Endothelial cell of umbilical vein (primary cell): Measurements from ENCODE around the gene CYP1A2. TPM values are rescaled to one million over a fixed set of nuclear protein-coding genes. Genes with fewer than 3 reads are reported as not detected.

Experiments used
- BruUV-seq: library from RNA; stranded (reverse); fragments of 400-500 nt; replicated peaks from 2 replicates; lab custom pipeline; 2021; lab: Mats Ljungman, UMichigan
- CTCF ChIA-PET: fragments of 300-600, 350-600 bp; sonication (Branson Sonifier 250); formaldehyde crosslinking; loops from one replicate; lab custom pipeline; 2021; ENCODE audit warnings: antibody characterized with exemption, inconsistent platforms; lab: Charles Lee
- POLR2A ChIA-PET: fragments of 300-600, 350-600 bp; sonication (Branson Sonifier 250); formaldehyde crosslinking; loops from one replicate; lab custom pipeline; 2021; ENCODE audit warnings: antibody characterized with exemption, inconsistent platforms; lab: Charles Lee
- DNase-seq: peaks from one replicate; pipeline ENCODE4 v3.0.0-alpha.2; 2011; ENCODE audit warnings: low read depth, low spot score
- FAIRE-seq: peaks from 2 replicates; lab custom pipeline; 2011; peaks lifted over from hg19 to GRCh38; lab: Jason Lieb, UNC
- H2AFZ ChIP-seq: 2 replicates; pipeline ENCODE4 v1.6.0; 2012; ENCODE audit warnings: low read depth, low read length, control low read depth, inconsistent platforms
- H3K27ac ChIP-seq: 2 replicates; pipeline ENCODE4 v1.5.1; 2011; ENCODE audit warnings: low read depth, mild to moderate bottlenecking, control low read depth, low read length, moderate library complexity; ENCODE audit not compliant: insufficient read depth
- H3K27me3 ChIP-seq, 2 experiments: 2 replicates each; pipeline versions ENCODE4 v1.6.0 to v1.6.1; 2011; ENCODE audit warnings: low read length in 2 of 2, mixed read lengths in 1 of 2; ENCODE audit not compliant: control insufficient read depth in 2 of 2, insufficient read depth in 2 of 2
- H3K36me3 ChIP-seq, 2 experiments: 2 replicates in 1 of 2; 3 replicates in 1 of 2; pipeline ENCODE4 v1.5.1; 2011; ENCODE audit warnings: low read length in 2 of 2, mild to moderate bottlenecking in 1 of 2, moderate library complexity in 1 of 2; ENCODE audit not compliant: control insufficient read depth in 2 of 2, insufficient read depth in 2 of 2; ENCODE audit errors: extremely low read depth in 1 of 2
- H3K4me1 ChIP-seq: 3 replicates; pipeline ENCODE4 v1.5.1; 2011; ENCODE audit warnings: mild to moderate bottlenecking, low read length; ENCODE audit not compliant: control insufficient read depth, insufficient read depth; ENCODE audit errors: extremely low read depth
- H3K4me2 ChIP-seq: 2 replicates; pipeline ENCODE4 v1.6.1; 2011; ENCODE audit warnings: low read length, control low read depth, mixed read lengths; ENCODE audit not compliant: insufficient read depth
- H3K4me3 ChIP-seq, 3 experiments: fragments of 200-600 bp in 1 of 3; sonication (generic), shearing (Covaris generic) in 1 of 3; replicated peaks in 1 of 3; 2 replicates each; pipeline ENCODE4 v1.5.1; 2011 to 2016; ENCODE audit warnings: control low read depth in 3 of 3, low read length in 3 of 3, mild to moderate bottlenecking in 2 of 3, inconsistent platforms in 1 of 3, low read depth in 1 of 3, moderate library complexity in 1 of 3; ENCODE audit not compliant: insufficient read depth in 1 of 3
- H3K79me2 ChIP-seq: 2 replicates; pipeline ENCODE4 v1.6.0; 2012; ENCODE audit warnings: low read length, inconsistent platforms; ENCODE audit not compliant: control insufficient read depth, insufficient read depth
- H3K9ac ChIP-seq: replicated peaks from 2 replicates; pipeline ENCODE3; 2011; ENCODE audit warnings: low read length, control low read depth; ENCODE audit not compliant: insufficient read depth; ENCODE audit errors: extremely low read depth
- H3K9me1 ChIP-seq: replicated peaks from 3 replicates; pipeline ENCODE4 v1.6.0; 2011; ENCODE audit warnings: mild to moderate bottlenecking, low read length; ENCODE audit not compliant: control insufficient read depth, insufficient read depth; ENCODE audit errors: extremely low read depth
- H3K9me3 ChIP-seq: replicated peaks from 2 replicates; pipeline ENCODE4 v1.5.1; 2012; ENCODE audit warnings: low read length, inconsistent platforms; ENCODE audit not compliant: control insufficient read depth, insufficient read depth
- H4K20me1 ChIP-seq: replicated peaks from 2 replicates; pipeline ENCODE3; 2011; ENCODE audit warnings: mild to moderate bottlenecking, low read length; ENCODE audit not compliant: control insufficient read depth, insufficient read depth; ENCODE audit errors: extremely low read depth
- EZH2 ChIP-seq: IDR thresholded peaks from 2 replicates; pipeline ENCODE4 v1.6.1; 2012; ENCODE audit warnings: borderline replicate concordance, low read depth, mild to moderate bottlenecking, moderate library complexity, low read length, inconsistent platforms; ENCODE audit not compliant: severe bottlenecking
- FOS ChIP-seq: IDR thresholded peaks from 2 replicates; pipeline ENCODE4 v1.6.1; 2011; ENCODE audit warnings: mild to moderate bottlenecking, low read length, moderate library complexity, borderline replicate concordance; ENCODE audit not compliant: insufficient read depth
- GATA2 ChIP-seq: IDR thresholded peaks from 2 replicates; pipeline ENCODE4 v1.7.0; 2011; ENCODE audit warnings: low read depth, mild to moderate bottlenecking, moderate library complexity, mixed read lengths, low read length; ENCODE audit not compliant: insufficient read length, insufficient read depth
- JUN ChIP-seq: IDR thresholded peaks from 2 replicates; pipeline ENCODE4 v1.6.1; 2011; ENCODE audit warnings: borderline replicate concordance, low read depth; ENCODE audit not compliant: insufficient read length, insufficient read depth
- MYC ChIP-seq: IDR thresholded peaks from one replicate; pipeline ENCODE4 v1.6.1; 2011; ENCODE audit warnings: mild to moderate bottlenecking, low read depth, low read length
- POLR2A ChIP-seq: IDR thresholded peaks from 2 replicates; pipeline ENCODE4 v1.6.1; 2012; ENCODE audit warnings: low read depth, mild to moderate bottlenecking, control low read depth, low read length
- POLR2AphosphoS5 ChIP-seq: IDR thresholded peaks from 2 replicates; pipeline ENCODE4 v1.6.1; 2012; ENCODE audit warnings: low read depth, mild to moderate bottlenecking, control low read depth, low read length, moderate library complexity; ENCODE audit not compliant: insufficient read depth
- dilution Hi-C: fragments of 300-500 bp; cut with MboI; formaldehyde crosslinking; loops from one replicate; pipeline ENCODE4 v1.15.0; 2019; ENCODE audit warnings: low sequenced_read_pairs; ENCODE audit not compliant: extremely low pct_ligation_motif_present
- intact Hi-C: fragments of 100-400 bp; cut with micrococcal nuclease; formaldehyde crosslinking; loops from one replicate; pipeline ENCODE4 v1.10.0; 2022
- polyA plus RNA-seq, 4 experiments: library from polyadenylated mRNA; depleted of rRNA in 3 of 4; stranded (reverse) in 3 of 4; unstranded in 1 of 4; fragments of >200 nt; gene quantifications; 2 replicates each; pipeline versions ENCODE4 v1.2.1 to v1.2.3, GENCODE V29; 2011 to 2012; ENCODE audit warnings: missing spikeins in 1 of 4
- total RNA-seq: library from RNA; stranded (reverse); gene quantifications from 2 replicates; pipeline ENCODE4 v1.2.3, GENCODE V29; 2021
- TF ChIP-seq, protein P1 (sequence below), 2 donors: IDR thresholded peaks; 1 replicate in 1 of 2; 2 replicates in 1 of 2; pipeline ENCODE4 v1.5.1; 2011; ENCODE audit warnings: low read length in 2 of 2, mild to moderate bottlenecking in 2 of 2, moderate library complexity in 2 of 2, control low read depth in 1 of 2, inconsistent platforms in 1 of 2, low read depth in 1 of 2; ENCODE audit not compliant: insufficient read depth in 1 of 2; ENCODE audit errors: extremely low read depth in 1 of 2
- TF ChIP-seq, protein P2 (sequence below): IDR thresholded peaks from 2 replicates; pipeline ENCODE4 v1.6.1; 2011; ENCODE audit not compliant: insufficient read depth, insufficient read length

CYP1A2 gene
- total and polyA plus RNA-seq, 2 donors (not counting 3 experiments of a cell fraction or from before 2014, with no cell fraction given): not detected

GRCh38 chr15:74709892-74710291, 38.8 kb upstream of the CYP1A2 start:
- H3K79me2 ChIP-seq: no peaks in the 10 kb centered on the region
- no peaks in the 10 kb centered on the region for H3K9me1 ChIP-seq
- CTCF ChIA-PET: interaction anchor here (0.9 kb wide), 1 partner anchor 15 kb away, joined by 3 read pairs; the partner anchor contains the start of gene EDC3
- intact Hi-C loops: no loop called here
- no peak overlapping the region for H2AFZ ChIP-seq
- no peak overlapping the region for H3K4me2 ChIP-seq
- H3K4me3 ChIP-seq: no peak overlapping the region
- BruUV-seq: no TSS peak
- H3K4me1 ChIP-seq: no peaks in the 10 kb centered on the region
- H3K27ac ChIP-seq: no peak overlapping the region
- FAIRE-seq: no peak
- H3K36me3 ChIP-seq: no peaks in the 10 kb centered on the region
- H3K27me3 ChIP-seq: peaks cover 2 to 9% of the 10 kb centered on the region in 2 experiments
- DNase-seq: no peak
- no peak overlapping the region for H3K9ac ChIP-seq
- H3K9me3 ChIP-seq: no peaks in the 10 kb centered on the region
- H4K20me1 ChIP-seq: no peaks in the 10 kb centered on the region
- dilution Hi-C loops: no loop called here
- no peak for TF ChIP-seq POLR2AphosphoS5
- no peak for TF ChIP-seq JUN
- TF ChIP-seq EZH2: no peak
- TF ChIP-seq FOS: no peak
- TF ChIP-seq GATA2: no peak
- TF ChIP-seq, protein P1, sequence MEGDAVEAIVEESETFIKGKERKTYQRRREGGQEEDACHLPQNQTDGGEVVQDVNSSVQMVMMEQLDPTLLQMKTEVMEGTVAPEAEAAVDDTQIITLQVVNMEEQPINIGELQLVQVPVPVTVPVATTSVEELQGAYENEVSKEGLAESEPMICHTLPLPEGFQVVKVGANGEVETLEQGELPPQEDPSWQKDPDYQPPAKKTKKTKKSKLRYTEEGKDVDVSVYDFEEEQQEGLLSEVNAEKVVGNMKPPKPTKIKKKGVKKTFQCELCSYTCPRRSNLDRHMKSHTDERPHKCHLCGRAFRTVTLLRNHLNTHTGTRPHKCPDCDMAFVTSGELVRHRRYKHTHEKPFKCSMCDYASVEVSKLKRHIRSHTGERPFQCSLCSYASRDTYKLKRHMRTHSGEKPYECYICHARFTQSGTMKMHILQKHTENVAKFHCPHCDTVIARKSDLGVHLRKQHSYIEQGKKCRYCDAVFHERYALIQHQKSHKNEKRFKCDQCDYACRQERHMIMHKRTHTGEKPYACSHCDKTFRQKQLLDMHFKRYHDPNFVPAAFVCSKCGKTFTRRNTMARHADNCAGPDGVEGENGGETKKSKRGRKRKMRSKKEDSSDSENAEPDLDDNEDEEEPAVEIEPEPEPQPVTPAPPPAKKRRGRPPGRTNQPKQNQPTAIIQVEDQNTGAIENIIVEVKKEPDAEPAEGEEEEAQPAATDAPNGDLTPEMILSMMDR (IDR thresholded peaks at IDR 0.05; ENCODE audit: extremely low read depth in 1 of 2, insufficient read depth in 1 of 2, low read depth in 1 of 2, low read length in 2 of 2): no peak
- no peak for TF ChIP-seq MYC
- TF ChIP-seq, protein P2, sequence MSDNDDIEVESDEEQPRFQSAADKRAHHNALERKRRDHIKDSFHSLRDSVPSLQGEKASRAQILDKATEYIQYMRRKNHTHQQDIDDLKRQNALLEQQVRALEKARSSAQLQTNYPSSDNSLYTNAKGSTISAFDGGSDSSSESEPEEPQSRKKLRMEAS: no peak
- no peak for TF ChIP-seq POLR2A
- POLR2A ChIA-PET: no interaction called here
